Renal cortex interstitium (tissue), 11 donors: Measurements from ENCODE around the gene ZNF750. TPM values are rescaled to one million over a fixed set of nuclear protein-coding genes. Genes with fewer than 3 reads are reported as not detected.

Source experiments
- DNase-seq, 11 donors: peaks; one replicate each; pipeline ENCODE4 v3.0.0-alpha.2; 2013; ENCODE audit warnings: low read depth in 9 of 11, low spot score in 4 of 11; ENCODE audit errors: extremely low read depth in 1 of 11
- polyA plus RNA-seq, 3 donors: library from polyadenylated mRNA; unstranded; fragments of 120-200 nt; gene quantifications; one replicate each; pipeline ENCODE4 v1.2.1, GENCODE V29; 2013; ENCODE audit not compliant: insufficient read length in 3 of 3

ZNF750 gene
- polyA plus RNA-seq, 3 donors, result 1.6 to 2.0 (median 1.8) TPM

GRCh38 chr17:82841921-82842596 is 2.2 kb upstream of the ZNF750 start:
- no peak for DNase-seq

GRCh38 chr17:82840431-82840831 is 609 bp upstream of the ZNF750 start:
- DNase-seq, result no peak

- DNase-seq, result no peak
These were observed 1.3 kb downstream of the ZNF750 start for GRCh38 chr17:82838386-82839063.

DNA sequence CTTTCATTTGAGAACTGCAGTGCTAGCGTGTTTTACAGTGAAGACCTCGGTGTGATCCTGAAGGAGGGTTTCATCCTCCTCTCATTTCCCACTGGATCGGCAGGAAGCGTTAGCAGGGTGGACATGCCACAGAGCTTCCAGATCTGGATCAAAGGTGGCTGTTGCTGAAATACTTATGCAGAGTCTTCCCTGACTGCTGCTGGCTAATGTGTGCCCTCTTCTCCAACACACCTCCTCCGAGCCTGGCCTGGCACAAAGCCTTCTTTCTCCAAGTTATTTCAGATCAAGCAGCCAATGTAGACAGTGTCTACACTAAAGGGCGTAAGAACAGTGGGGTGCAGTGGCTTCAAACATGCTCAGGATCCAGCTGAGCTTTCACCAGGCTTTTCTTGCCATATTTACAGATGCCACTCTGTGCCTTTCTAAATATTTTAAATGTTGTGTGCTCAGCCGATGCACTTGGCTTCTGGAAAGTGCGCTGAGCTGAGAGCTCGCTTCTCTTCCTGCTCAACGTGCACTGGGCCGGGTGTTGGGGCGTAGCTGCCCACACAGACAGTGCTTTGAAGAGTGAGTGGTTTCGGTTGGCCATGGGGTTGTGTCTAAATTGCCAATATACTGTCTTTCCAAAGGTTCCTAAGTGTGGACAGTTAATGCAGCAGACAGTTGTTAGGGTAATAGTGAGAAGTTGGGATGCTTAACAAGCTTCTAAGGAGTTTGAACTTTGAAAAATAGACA is 2.1 kb downstream of the ZNF750 start:
- DNase-seq, result no peak

GRCh38 chr17:82836823-82837357 is 2.9 kb downstream of the ZNF750 start:
- no peak for DNase-seq

GRCh38 chr17:82835766-82836512 is 3.9 kb downstream of the ZNF750 start:
- no peak for DNase-seq

GRCh38 chr17:82835122-82835521 is 4.7 kb downstream of the ZNF750 start:
- no peak for DNase-seq

DNA sequence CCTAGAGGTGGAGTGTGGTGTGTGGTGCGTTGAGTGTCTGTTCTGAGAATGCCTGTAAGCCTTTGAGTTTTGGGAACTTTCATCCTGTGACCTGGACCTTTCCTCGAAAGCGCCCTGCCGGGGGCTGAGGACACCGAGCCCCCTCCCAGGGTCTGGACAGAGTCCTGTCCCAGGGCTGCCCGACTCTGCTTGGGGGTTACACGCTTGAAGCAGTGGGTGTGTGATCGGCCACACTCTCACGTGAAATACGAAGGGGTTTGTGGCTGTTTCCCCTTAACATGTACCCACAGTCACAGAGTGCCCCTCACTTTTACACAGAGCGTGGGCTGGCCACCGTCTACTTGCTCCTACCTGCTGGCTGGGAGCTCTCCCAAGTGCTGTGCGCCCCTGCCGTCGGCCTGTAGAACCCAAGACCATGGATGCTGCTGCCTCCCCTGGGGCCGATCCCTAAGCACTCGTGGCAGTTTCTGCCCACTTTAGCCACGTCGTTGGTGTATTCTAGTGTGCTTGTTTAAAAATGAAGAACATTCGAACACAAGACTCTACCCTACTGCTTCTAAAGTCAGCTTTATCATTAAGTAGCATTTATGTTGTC is 6.8 kb downstream of the ZNF750 start:
- no peak for DNase-seq

GRCh38 chr17:82832411-82832810 is 7.4 kb downstream of the ZNF750 start:
- DNase-seq, result no peak

DNA sequence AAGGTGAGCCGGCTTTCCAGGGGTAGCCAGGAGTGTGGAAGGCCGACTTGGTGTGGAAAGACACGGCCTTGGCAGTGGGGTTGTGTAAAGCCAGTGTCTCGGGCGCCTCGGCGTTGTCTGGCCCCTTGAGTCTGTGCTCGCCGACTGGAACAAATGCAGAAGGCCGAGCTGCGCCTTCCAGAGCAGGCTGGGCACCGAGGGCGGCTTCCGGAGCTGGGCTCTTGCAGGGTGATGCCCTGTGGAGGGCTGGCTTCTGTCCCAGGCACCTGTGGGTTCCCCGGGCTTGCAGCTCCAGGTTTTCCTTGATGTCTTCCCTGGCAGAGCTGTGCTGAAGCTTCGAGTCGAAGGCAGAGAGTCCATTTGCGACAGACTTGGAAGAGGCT is 8.0 kb downstream of the ZNF750 start:
- no peak for DNase-seq

DNA sequence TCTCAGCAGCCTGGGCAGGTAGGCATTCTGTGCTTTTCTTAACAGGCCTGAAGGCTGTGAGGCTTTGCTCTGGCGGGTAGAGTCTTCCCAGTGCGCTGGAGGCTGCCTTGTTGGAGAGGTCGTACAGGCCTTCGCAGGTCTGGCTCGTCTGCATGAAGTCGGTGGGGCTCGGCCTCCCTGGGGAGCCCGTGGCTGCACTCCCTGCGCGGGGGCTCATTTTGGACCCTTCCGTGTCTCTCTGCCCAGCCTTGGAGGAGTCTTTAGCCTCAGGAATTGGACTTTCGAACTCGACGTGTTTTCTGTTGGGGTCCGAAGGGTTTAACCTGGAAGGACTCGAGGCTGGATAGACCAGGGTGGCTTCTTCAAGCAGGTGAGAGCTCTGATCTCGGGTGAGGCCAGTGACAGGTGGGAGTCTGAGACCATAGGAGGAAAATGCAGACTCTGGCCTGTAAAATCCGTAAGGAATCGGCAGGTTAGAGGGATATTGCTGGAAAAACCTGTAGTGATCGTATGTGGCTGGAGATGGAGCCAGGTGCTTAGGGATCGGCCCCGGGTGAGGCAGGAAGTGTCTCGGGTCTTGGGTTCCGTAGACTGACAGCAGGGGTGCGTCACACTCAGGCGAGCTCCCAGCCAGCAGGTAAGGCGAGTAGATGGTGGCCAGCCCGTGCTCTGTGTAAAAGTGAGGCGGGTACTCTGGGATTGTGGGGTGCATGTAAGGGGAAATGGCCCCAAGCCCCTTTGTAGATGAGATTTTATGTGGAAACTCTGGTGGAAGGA is 8.6 kb downstream of the ZNF750 start:
- DNase-seq, result no peak

- no peak for DNase-seq
These were observed 9.6 kb downstream of the ZNF750 start for GRCh38 chr17:82830249-82830661.

DNA sequence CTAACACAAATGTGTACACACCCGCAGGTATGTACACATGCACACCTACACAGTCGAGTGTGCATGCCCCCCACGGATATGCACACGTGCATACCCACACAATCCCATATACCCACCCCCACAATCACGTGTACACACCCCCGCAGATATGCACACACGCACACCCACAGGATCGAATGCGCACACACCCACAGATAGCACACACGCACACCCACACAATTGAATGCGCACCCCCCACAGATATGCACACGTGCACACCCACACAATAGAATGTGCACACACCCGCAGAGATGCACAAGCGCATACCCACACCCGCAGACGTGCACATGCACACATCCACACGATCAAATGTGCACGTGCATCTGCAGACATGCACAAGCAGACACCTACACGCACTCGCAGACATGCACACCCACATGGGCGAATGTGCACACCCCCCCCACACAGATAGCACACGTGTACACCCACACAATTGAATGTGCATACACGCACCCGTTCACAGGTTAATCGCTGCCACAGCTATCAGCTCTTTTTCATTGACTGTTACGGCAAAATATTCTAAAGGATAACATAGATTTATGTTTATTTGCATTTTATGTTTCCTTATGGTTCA is 10.8 kb downstream of the ZNF750 start:
- DNase-seq, result no peak

DNA sequence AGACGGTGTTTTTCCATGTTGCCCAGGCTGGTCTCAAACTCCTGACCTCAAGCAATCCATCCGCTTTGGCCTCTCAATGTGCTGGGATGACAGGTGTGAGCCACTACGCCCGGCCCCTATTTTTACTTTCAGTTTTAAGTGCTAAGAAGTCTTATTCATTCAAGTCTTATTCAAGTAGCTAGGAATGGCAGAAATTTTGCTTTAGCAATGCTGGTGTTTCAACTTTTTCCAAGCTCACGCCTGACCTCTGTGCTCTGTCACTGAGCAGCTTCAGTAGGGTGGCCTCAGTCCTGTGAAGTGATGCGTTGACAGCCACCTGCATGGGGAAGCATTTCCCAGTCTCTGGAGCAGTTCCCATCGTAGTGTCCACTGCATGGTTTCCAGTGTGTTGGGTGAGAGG is 12.9 kb downstream of the ZNF750 start:
- DNase-seq, result no peak

GRCh38 chr17:82826211-82826610 is 13.6 kb downstream of the ZNF750 start:
- DNase-seq, result no peak

DNA sequence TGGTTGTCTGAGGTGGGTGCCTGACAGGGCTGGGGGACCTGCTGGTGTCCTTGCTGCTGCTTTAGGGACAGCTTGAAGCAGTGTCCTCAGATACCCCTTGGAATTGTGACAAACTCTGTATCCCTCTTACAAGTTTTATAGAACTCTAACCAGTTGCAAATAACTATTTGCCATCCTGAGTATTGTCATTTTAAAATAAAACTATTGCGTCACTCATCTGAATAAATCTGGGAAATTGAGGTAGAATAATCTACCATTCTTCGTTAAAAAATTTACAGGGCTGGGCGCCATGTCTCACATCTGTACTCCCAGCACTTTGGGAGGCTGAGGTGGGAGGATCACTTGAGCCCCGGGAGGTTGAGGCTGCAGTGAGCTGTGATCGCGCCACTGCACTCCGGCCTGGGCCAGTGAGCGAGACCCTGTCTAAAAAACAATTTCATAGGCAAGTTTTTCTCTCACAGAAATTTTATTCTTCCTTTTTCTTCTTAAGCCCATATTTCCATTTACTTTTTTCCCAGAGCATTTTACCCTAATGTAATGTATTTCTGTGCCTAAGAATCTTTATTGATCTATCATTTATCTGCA is 14.2 kb downstream of the ZNF750 start:
- no peak for DNase-seq

DNA sequence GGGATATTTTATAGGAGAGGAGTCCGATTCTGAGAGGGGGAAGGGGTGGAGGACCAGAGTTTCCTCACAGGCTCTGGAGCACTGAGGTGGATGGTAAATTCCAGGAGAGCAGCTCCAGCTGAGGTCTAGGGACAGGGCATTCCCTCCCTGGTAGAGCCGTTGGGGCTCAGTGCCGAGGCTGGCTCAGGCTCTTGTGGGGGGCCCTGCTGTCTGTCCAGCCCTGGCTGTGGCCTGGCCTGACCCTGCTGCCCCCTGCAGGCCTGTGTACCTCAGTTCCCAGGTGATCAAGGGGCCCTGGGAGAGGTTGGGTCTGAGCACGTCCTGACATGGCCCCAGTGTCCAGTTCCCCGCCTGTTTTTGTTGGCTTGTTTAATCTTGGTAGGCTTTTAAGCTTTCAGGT is 16.8 kb downstream of the ZNF750 start:
- no peak for DNase-seq

- no peak for DNase-seq
These were observed 17.5 kb downstream of the ZNF750 start for GRCh38 chr17:82822281-82822680.
